ENCODE measurements around the gene NUCKS1.
A peak's percentile ranks its signal among the peaks of the same experiment; 100 is the strongest.

The NUCKS1 gene

GRCh38 chr1:205693421-205693991 lies 56.5 kb downstream of the NUCKS1 start:
- no peak for DNase-seq

- DNase-seq: no peak
These were observed 57.6 kb downstream of the NUCKS1 start for GRCh38 chr1:205692423-205692822.

- no peak for DNase-seq
These were observed 59.7 kb downstream of the NUCKS1 start for GRCh38 chr1:205690122-205690756.

- no peak for DNase-seq
These were observed 60.5 kb downstream of the NUCKS1 start for GRCh38 chr1:205689479-205689878.

DNA sequence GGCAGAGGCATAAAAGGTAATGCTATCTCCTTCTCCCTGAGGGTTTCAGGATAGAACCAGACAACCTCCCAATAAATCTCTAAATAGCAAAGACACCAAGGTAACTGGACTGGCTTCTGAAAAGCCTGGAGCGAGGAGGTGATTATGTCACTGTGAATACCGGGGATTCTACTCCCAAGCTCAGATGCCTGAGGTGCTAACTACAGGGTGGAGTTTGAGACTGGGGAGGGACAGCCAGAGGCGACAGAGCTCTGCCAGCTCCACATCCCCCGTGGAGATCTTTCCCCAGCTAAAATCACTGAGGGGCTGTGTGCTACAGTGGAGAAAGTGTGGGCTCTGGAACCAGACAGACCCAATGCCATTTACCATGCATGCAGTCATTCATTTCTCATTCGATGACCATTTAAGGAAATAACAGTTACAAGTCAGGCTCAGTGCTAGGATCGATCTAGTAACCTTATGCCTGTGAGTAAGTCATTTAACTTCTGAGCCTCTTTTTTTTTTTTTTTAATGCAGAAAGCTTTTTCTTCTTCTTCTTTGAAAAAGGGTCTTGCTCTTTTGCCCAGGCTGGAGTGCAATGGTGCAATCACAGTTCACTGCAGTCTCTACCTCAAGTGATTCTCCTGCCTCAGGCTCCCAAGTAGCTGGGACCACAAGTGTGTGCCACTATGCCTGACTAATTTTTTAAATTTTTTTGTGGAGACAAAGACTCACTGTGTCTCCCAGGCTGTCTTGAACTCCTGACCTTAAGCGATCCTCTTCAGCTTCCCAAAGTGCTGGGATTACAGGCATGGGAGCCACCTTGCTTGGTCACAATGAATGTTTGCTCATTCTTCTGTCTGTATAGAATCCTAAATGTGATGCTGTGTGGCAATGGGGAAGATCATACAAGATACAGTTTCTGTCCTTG lies 61.6 kb downstream of the NUCKS1 start:
- no peak for DNase-seq

- no peak for DNase-seq
These were observed 62.7 kb downstream of the NUCKS1 start for GRCh38 chr1:205687242-205687641.

- DNase-seq: no peak
These were observed 68.6 kb downstream of the NUCKS1 start for GRCh38 chr1:205681364-205681763.

GRCh38 chr1:205680073-205680851 lies 69.7 kb downstream of the NUCKS1 start, which contains the start of gene SLC45A3:
SLC45A3 (minus strand) TSS chr1:205680509; CDS start chr1:205664656, 15,853 bp downstream.
- DNase-seq: peak; percentile 73

- no peak for DNase-seq
These were observed 71.5 kb downstream of the NUCKS1 start for GRCh38 chr1:205678286-205679111.

DNA sequence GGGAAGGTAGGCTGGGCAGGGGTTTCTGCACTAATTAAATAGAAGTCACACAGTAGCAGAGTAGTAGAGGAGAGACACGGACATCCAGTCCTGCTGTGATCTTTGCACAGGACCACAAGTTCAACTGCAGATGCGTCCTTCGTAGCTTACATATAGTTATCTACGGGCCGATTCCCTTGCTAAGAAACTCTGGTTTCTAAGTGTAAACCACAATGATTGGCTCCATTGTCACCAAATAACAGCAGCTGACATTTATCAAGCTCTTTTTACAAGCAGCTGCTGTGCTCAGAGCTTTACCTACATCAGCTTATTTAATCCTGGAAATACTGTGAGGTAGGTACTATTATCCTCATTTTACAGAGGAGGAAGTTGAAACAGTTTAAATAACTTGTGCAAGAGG lies 72.8 kb downstream of the NUCKS1 start:
- no peak for DNase-seq

DNA sequence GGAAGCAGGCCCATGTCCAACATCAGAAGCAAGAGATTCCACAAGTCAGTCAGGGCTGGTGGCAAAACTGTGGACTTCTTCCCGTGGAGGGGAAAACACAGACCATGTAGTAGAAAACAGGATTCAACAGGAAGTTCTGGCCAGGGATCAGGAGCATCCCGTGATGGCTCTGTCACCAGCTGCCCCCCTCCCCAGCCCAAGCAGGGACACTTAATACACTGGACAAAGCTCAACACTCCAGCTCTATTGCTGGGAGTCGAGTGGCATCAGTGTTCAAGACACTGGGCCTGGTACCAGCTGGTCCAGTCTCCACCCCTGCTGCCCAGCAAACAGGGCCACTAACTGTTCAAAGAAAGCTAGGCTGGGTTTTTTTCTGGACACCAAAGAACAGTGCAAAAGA lies 73.4 kb downstream of the NUCKS1 start:
- no peak for DNase-seq

- no peak for DNase-seq
These were observed 74.0 kb downstream of the NUCKS1 start for GRCh38 chr1:205676002-205676401.

- DNase-seq: no peak
These were observed 74.7 kb downstream of the NUCKS1 start for GRCh38 chr1:205675247-205675646.

GRCh38 chr1:205672970-205673369 lies 77.0 kb downstream of the NUCKS1 start:
- no peak for DNase-seq

GRCh38 chr1:205672395-205672889 lies 77.5 kb downstream of the NUCKS1 start:
- DNase-seq: no peak

DNA sequence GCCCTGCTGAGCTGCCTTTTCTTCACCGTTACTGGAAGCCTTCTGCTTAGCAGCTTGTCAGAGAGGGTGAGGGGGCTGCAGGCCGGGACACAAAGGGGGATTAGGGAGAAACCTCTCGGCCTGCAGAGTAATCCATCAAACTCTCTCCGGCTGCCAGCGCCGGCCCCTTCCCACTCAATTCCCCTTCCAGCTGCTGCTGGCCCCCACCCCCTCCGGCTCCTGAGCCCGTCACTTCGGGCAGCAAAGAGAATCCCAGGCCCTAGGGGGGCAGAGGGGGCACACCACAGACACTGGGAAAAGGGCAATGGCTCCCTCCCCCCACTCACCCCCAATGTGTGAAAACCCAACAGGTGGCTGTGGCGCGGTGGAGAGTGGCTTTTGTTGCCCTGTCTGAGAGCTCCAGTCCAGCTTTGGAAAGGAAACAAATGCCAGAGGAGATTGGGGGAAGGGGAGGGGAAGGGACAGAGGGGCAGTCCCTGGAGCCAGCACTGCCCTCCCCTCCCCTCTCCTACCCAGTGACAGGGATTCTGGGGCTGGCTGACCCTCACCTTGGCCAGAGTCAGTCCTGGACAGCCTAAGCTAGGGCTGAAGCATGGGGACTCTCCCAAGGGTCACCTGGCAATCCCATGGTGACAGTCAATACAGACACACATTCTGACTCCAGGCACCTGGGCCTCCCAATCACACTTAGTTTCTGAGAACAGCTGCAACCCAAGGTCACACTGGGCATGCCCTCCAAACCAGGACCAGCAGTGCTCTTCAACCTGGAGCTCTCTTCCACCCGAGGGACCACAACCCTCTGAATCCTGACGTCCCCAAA lies 79.2 kb downstream of the NUCKS1 start:
- no peak for DNase-seq

DNA sequence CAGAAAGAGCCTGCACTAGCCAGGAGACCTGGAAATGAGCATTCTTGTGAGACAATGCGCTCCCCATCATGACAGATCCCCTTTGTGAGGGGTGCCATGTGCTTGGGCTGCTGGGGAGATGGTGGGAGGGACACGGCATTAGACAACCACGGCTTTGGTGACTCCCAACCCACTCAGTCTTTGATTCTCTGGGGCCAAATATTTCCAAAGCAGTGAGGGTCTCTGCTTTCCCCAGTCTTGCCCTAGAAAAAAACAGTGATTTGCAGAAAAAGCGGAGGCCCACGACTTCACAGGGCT lies 79.9 kb downstream of the NUCKS1 start:
- no peak for DNase-seq

GRCh38 chr1:205669341-205670149 lies 80.4 kb downstream of the NUCKS1 start:
- DNase-seq: no peak

GRCh38 chr1:205668951-205669340 lies 81.0 kb downstream of the NUCKS1 start:
- DNase-seq: no peak

- DNase-seq: no peak
These were observed 81.9 kb downstream of the NUCKS1 start for GRCh38 chr1:205667909-205668643.

Measured in activated CD8-positive, alpha-beta memory T cell treated with anti-CD3 and anti-CD28 coated beads for 24 hours (primary cell).